Psoas muscle (tissue), 8 donors: ENCODE measurements around the gene GPR137C. TPM values are rescaled to one million over a fixed set of nuclear protein-coding genes. Genes with fewer than 3 reads are reported as not detected.

Source experiments
- ATAC-seq, 4 donors: fragments of 200-7000 bp; cut with Tn5 transposase; one replicate each; pipeline ENCODE4 v1.9.1; 2020; ENCODE audit warnings: moderate library complexity in 3 of 4, mild to moderate bottlenecking in 2 of 4
- DNase-seq, 2 donors: peaks; one replicate each; pipeline ENCODE4 v3.0.0-alpha.2; 2020
- H3K27ac ChIP-seq: fragments of 200-600 bp; one replicate; pipeline ENCODE4 v1.8.0; 2022
- H3K27me3 ChIP-seq, 3 donors: fragments of 200-600 bp in 1 of 3; one replicate each; pipeline versions ENCODE4 v1.6.1 to v1.8.0; 2013 to 2022; ENCODE audit warnings: low read length in 2 of 3, mild to moderate bottlenecking in 2 of 3, moderate library complexity in 1 of 3; ENCODE audit not compliant: insufficient read depth in 3 of 3
- H3K36me3 ChIP-seq, 2 donors: fragments of 200-600 bp in 1 of 2; one replicate each; pipeline versions ENCODE4 v1.6.1 to v1.8.0; 2013 to 2022; ENCODE audit warnings: low read depth in 1 of 2, mild to moderate bottlenecking in 1 of 2, moderate library complexity in 1 of 2; ENCODE audit not compliant: insufficient read depth in 1 of 2
- H3K4me1 ChIP-seq: fragments of 200-600 bp; one replicate; pipeline ENCODE4 v1.8.0; 2022
- H3K4me3 ChIP-seq: fragments of 200-600 bp; one replicate; pipeline ENCODE4 v1.8.0; 2022; ENCODE audit warnings: mild to moderate bottlenecking
- H3K9me3 ChIP-seq: fragments of 200-600 bp; one replicate; pipeline ENCODE4 v1.8.0; 2022
- WGBS, 3 donors: extraction: QIAGEN DNeasy Blood & Tissue Kit; methylation state at CpG; one replicate each; pipeline versions ENCODE4 v1.1.6 to v1.1.7; 2013; 5-methylcytosine and 5-hydroxymethylcytosine counted together
- intact Hi-C, 2 donors: fragments of 100-400 bp; cut with DNase I; formaldehyde crosslinking; loops; one replicate each; pipeline versions ENCODE4 v1.11.0 to v1.14.2; 2022
- polyA plus RNA-seq, 3 donors: library from polyadenylated mRNA; stranded (reverse); fragments of 200-250 nt; gene quantifications; one replicate each; pipeline ENCODE4 v1.2.3, GENCODE V29; 2013
- total RNA-seq, 4 donors: library from RNA; stranded (reverse); fragmentation: NEBNext Ultra II Directional in 2 of 4; extraction: Animal tissue kit (Norgen Biotek cat#: 25700) in 2 of 4; gene quantifications; one replicate each; pipeline versions ENCODE4 v1.2.1 to v1.2.4, GENCODE V29; 2021 to 2023
- TF ChIP-seq, protein P1 (sequence below): fragments of 200-600 bp; IDR thresholded peaks from one replicate; pipeline ENCODE4 v1.8.0; 2022; ENCODE audit warnings: antibody characterized with exemption
- donor health status: healthy with polysubstance abuse.
- donor health status: DM: no; HTN: no; CAD: no; lungs with moderate emphysema.
- donor health status: Bipolar disorder and iron deficiency.
- donor health status: healthy.
- donor health status: DM: yes; HTN: yes; CAD: no.
- donor health status: DM: no; HTN: no; CAD: no.
- donor health status: DM: no; HTN: no; CAD: no.
- donor health status: DM: yes; HTN: yes; CAD: no.

Gene GPR137C
- total and polyA plus RNA-seq, 7 donors = 0.13 to 1.6 (median 0.32) TPM

- H3K4me1 ChIP-seq = no peaks in the 10 kb centered on the region
- H3K27ac ChIP-seq = no peak overlapping the region
- peaks cover 3% of the 10 kb centered on the region for H3K9me3 ChIP-seq
- DNase-seq = no peak
- intact Hi-C loops = no loop called here
- TF ChIP-seq, protein P1, sequence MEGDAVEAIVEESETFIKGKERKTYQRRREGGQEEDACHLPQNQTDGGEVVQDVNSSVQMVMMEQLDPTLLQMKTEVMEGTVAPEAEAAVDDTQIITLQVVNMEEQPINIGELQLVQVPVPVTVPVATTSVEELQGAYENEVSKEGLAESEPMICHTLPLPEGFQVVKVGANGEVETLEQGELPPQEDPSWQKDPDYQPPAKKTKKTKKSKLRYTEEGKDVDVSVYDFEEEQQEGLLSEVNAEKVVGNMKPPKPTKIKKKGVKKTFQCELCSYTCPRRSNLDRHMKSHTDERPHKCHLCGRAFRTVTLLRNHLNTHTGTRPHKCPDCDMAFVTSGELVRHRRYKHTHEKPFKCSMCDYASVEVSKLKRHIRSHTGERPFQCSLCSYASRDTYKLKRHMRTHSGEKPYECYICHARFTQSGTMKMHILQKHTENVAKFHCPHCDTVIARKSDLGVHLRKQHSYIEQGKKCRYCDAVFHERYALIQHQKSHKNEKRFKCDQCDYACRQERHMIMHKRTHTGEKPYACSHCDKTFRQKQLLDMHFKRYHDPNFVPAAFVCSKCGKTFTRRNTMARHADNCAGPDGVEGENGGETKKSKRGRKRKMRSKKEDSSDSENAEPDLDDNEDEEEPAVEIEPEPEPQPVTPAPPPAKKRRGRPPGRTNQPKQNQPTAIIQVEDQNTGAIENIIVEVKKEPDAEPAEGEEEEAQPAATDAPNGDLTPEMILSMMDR = no peak
- 61 to 76% (median 71%) methylated on average over 4 of the region's 4 CpGs for WGBS, 3 donors
- no peaks in the 10 kb centered on the region for H3K36me3 ChIP-seq
- no peak for ATAC-seq
- no peaks in the 10 kb centered on the region for H3K27me3 ChIP-seq
- H3K4me3 ChIP-seq = no peak overlapping the region
Observed at GRCh38 chr14:52589646-52590045, 37.0 kb downstream of the GPR137C start.

DNA sequence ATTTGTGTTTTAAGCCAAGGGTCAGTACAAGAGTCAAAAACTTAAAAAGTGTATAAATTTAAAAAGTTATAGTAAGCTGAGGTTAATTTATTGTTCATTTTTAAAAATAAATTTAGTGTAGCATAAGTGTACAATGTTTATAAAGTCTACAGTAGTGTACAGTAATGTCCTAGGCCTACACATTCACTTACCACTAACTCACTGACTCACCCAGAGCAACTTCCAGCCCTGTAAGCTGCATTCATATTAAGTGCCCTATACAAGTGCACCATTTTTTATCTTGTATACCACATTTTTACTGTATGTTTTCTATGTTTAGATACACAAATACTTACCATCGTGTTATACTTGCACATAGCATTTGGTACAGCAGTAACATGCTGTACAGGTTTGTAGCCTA is 37.7 kb downstream of the GPR137C start:
- TF ChIP-seq, protein P1 = no peak
- DNase-seq (no peak), ATAC-seq (no peak)
- no peaks in the 10 kb centered on the region for H3K4me1 ChIP-seq
- WGBS, 3 donors = 92 to 93% (median 93%) methylated on average over 1 of the region's 1 CpG
- H3K27me3 ChIP-seq = no peaks in the 10 kb centered on the region
- no peaks in the 10 kb centered on the region for H3K36me3 ChIP-seq
- no peak overlapping the region for H3K4me3 ChIP-seq
- H3K27ac ChIP-seq = no peak overlapping the region
- H3K9me3 ChIP-seq = peaks cover 3% of the 10 kb centered on the region
- intact Hi-C loops = no loop called here

DNA sequence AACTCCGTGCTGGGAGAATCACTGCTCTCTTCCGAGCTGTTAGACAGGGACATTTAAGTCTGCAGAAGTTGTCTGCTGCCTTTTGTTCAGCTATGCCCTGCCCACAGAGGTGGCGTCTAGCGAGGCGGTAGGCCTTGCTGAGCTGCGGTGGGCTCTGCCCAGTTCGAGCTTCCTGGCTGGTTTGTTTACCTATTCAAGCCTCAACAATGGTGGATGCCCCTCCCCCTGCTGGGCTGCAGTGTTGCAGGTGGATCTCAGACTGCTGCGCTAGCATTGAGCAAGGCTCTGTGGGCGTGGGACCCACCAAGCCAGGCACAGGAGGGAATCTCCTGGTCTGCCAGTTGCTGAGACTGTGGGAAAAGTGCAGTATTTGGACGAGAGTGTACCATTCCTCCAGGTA is 43.7 kb downstream of the GPR137C start:
- Histone ChIP-seq H3K4me3 (no peak overlapping the region), H3K27ac (no peak overlapping the region), H3K36me3 (no peaks in the 10 kb centered on the region), H3K4me1 (no peaks in the 10 kb centered on the region), H3K27me3 (no peaks in the 10 kb centered on the region), H3K9me3 (no peaks in the 10 kb centered on the region)
- 90 to 95% (median 93%) methylated on average over 10 of the region's 10 CpGs for WGBS, 3 donors
- no peak for ATAC-seq
- no peak for DNase-seq
- intact Hi-C loops = no loop called here
- TF ChIP-seq, protein P1 = no peak

GRCh38 chr14:52596861-52597260 is 44.2 kb downstream of the GPR137C start:
- H3K4me1 ChIP-seq = no peaks in the 10 kb centered on the region
- no peak overlapping the region for H3K27ac ChIP-seq
- WGBS, 3 donors = 84 to 98% (median 97%) methylated on average over 5 of the region's 5 CpGs
- ATAC-seq (no peak), DNase-seq (no peak)
- no peaks in the 10 kb centered on the region for H3K27me3 ChIP-seq
- TF ChIP-seq, protein P1 = no peak
- H3K4me3 ChIP-seq = no peak overlapping the region
- intact Hi-C loops = no loop called here
- H3K9me3 ChIP-seq = no peaks in the 10 kb centered on the region
- no peaks in the 10 kb centered on the region for H3K36me3 ChIP-seq

- H3K36me3 ChIP-seq = no peaks in the 10 kb centered on the region
- H3K27me3 ChIP-seq = no peaks in the 10 kb centered on the region
- DNase-seq (no peak), ATAC-seq (no peak)
- H3K9me3 ChIP-seq = no peaks in the 10 kb centered on the region
- H3K4me1 ChIP-seq = no peaks in the 10 kb centered on the region
- H3K27ac ChIP-seq = no peak overlapping the region
- TF ChIP-seq, protein P1 = no peak
- WGBS, 3 donors = 90 to 100% (median 100%) methylated on average over 1 of the region's 1 CpG
- no peak overlapping the region for H3K4me3 ChIP-seq
- intact Hi-C loops = no loop called here
Observed at GRCh38 chr14:52598568-52598967, 45.9 kb downstream of the GPR137C start.
